Right atrium auricular region (tissue), 2 donors: ENCODE data around the gene CTTNBP2. TPM values are rescaled to one million over a fixed set of nuclear protein-coding genes. Genes with fewer than 3 reads are reported as not detected.

Experiments
- DNase-seq: peaks from one replicate; pipeline ENCODE4 v3.0.0-alpha.2; 2019; ENCODE audit warnings: low spot score
- H3K27ac ChIP-seq, 2 donors: fragments of 200-600 bp; sonication (generic); 1 replicate in 1 of 2; 2 replicates in 1 of 2; pipeline ENCODE4 v1.5.1; 2016 to 2019
- H3K27me3 ChIP-seq, 2 donors: fragments of 200-600 bp; sonication (generic); one replicate each; pipeline versions ENCODE4 v1.5.1 to v1.6.0; 2017 to 2019
- H3K36me3 ChIP-seq: fragments of 200-600 bp; sonication (generic); one replicate; pipeline ENCODE4 v1.5.1; 2016
- H3K4me1 ChIP-seq, 2 donors: fragments of 200-600 bp; sonication (generic); one replicate each; pipeline versions ENCODE4 v1.5.1 to v1.6.0; 2017 to 2019
- H3K4me3 ChIP-seq, 2 donors: fragments of 200-600 bp; sonication (generic); 1 replicate in 1 of 2; 2 replicates in 1 of 2; pipeline ENCODE4 v1.5.1; 2017 to 2019; ENCODE audit warnings: mild to moderate bottlenecking in 1 of 2, moderate library complexity in 1 of 2
- H3K9me3 ChIP-seq, 2 donors: fragments of 200-600 bp; sonication (generic); one replicate each; pipeline ENCODE4 v1.5.1; 2019
- total RNA-seq, 2 donors: library from RNA; depleted of rRNA; stranded (reverse); fragments of >200 nt; gene quantifications; one replicate each; pipeline ENCODE4 v1.1.0, GENCODE V29; 2016
- TF ChIP-seq, protein P1 (sequence below), 2 donors: fragments of 200-600 bp; sonication (generic); IDR thresholded peaks; one replicate each; pipeline ENCODE4 v1.5.1; 2019; ENCODE audit warnings: antibody characterized with exemption in 2 of 2

CTTNBP2 gene
- total RNA-seq, 2 donors from 2014 or later, result 4.4 to 4.6 TPM

DNA sequence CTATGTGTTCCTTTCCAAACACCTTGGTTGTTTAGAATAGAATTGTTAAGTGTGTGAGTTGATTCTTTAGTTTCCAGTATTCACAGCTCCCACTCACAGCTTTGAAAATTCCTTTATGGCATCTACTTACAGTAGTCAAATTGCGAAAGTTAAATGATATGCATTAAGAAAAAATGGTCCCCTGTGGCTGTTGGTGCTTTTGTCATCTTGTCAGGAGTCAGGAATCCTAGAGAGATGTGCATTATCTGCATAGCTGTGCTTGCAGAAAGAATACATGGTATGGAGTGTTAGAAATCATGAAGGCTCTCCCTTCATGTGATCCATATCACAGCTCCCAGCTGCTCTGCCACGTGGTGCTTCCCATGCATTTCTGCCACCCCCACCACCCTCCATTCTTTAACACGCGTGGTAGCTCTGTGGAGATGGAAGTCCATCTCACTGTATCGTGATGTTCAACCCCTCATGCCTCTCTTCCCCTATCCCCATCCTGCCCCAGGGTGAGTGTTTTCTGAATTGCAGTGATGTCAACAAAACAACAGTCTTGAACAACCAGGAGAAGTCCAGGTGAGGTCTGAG lies 29.2 kb upstream of the CTTNBP2 start:
- TF ChIP-seq, protein P1, sequence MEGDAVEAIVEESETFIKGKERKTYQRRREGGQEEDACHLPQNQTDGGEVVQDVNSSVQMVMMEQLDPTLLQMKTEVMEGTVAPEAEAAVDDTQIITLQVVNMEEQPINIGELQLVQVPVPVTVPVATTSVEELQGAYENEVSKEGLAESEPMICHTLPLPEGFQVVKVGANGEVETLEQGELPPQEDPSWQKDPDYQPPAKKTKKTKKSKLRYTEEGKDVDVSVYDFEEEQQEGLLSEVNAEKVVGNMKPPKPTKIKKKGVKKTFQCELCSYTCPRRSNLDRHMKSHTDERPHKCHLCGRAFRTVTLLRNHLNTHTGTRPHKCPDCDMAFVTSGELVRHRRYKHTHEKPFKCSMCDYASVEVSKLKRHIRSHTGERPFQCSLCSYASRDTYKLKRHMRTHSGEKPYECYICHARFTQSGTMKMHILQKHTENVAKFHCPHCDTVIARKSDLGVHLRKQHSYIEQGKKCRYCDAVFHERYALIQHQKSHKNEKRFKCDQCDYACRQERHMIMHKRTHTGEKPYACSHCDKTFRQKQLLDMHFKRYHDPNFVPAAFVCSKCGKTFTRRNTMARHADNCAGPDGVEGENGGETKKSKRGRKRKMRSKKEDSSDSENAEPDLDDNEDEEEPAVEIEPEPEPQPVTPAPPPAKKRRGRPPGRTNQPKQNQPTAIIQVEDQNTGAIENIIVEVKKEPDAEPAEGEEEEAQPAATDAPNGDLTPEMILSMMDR (IDR thresholded peaks at IDR 0.05), result no peak
- Histone ChIP-seq H3K27ac (no peak overlapping the region), H3K27me3 (no peaks in the 10 kb centered on the region), H3K4me3 (no peak overlapping the region), H3K9me3 (no peaks in the 10 kb centered on the region), H3K4me1 (no peaks in the 10 kb centered on the region), H3K36me3 (no peaks in the 10 kb centered on the region)
- no peak for DNase-seq

DNA sequence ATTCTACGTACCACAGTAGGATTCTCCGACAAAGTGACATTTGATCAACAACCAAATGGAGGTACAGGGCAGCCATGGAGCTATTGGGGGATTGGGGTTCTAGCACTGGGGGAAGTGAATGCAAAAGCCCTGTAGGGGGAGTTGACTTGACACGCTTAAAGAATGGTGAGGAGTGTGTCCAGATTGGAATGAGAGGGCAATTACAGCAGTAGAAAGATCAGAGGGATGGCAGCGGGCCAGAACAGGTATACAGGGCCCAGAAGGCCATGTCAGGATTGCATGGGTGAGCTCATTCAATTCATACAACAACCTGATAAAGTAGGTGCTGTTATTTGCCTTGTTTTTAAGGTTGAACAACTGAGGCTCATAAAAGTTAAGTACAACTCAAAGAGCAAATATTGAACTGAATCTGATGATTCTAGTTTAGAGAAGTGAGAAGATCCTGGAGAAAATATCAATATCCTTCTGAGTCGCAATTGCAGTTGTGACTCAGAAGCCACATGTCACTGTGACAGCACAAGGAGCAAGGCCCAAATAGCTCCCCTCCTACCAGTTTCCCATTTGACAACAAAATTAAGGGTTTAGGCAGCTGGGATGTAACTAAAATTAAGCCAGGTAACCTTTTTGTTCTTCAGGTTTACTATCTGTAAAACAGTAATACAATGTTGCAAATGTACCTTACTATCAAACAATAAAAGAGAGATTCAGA lies 28.0 kb upstream of the CTTNBP2 start:
- H3K4me3 ChIP-seq, result no peak overlapping the region
- no peaks in the 10 kb centered on the region for H3K27me3 ChIP-seq

DNA sequence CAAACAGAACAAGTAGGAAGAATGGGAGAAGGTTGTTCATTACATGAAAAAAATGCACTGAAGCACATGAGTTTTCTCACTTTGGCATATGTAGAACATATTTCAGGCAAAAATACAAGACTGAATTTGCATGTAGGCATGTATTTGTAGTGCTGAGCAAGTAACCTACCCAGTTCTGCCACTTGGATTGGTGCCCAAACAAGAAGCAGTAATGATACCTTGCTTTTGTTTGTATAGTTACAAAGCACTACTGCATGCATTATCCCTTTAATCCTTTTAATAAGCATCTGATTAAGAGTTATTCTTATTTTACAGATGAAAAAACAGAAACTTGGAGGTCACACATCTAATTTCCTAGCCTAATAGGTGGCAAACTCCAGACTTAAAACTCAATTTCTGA lies 23.1 kb upstream of the CTTNBP2 start:
- no peaks in the 10 kb centered on the region for H3K9me3 ChIP-seq
- no peak for DNase-seq

More for the DNA sequence above, 28.0 kb upstream of the CTTNBP2 start:
- Histone ChIP-seq H3K9me3 (no peaks in the 10 kb centered on the region), H3K36me3 (no peaks in the 10 kb centered on the region), H3K27ac (no peak overlapping the region), H3K4me1 (no peaks in the 10 kb centered on the region)
- TF ChIP-seq, protein P1 (IDR thresholded peaks at IDR 0.05), result no peak
- DNase-seq, result no peak

DNA sequence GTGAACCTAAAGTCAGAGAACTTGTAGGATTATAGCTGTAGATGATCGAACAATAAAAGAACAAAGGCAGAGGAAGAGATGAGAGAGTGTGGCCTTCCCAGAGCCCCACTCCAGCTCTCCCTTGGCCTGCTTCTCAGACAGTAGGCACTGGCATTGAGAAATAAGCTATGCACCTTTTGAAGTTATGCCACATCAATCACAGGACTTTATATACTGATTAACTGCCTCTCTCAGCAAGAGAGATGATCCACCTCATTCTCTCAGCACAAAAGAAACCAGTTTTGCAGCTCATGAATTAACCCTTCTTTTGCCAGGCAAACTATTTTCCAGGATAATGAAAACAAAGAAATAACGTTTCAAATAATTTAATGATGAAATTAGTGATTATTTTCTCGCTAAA lies 22.0 kb upstream of the CTTNBP2 start:
- Histone ChIP-seq H3K27me3 (no peaks in the 10 kb centered on the region), H3K9me3 (no peaks in the 10 kb centered on the region), H3K36me3 (no peaks in the 10 kb centered on the region), H3K4me3 (no peak overlapping the region), H3K27ac (no peak overlapping the region), H3K4me1 (no peaks in the 10 kb centered on the region)
- TF ChIP-seq, protein P1 (IDR thresholded peaks at IDR 0.05), result no peak
- no peak for DNase-seq

More for the DNA sequence above, 23.1 kb upstream of the CTTNBP2 start:
- no peak overlapping the region for H3K27ac ChIP-seq
- TF ChIP-seq, protein P1 (IDR thresholded peaks at IDR 0.05), result no peak
- H3K27me3 ChIP-seq, result no peaks in the 10 kb centered on the region
- no peaks in the 10 kb centered on the region for H3K36me3 ChIP-seq
- H3K4me1 ChIP-seq, result no peaks in the 10 kb centered on the region
- H3K4me3 ChIP-seq, result no peak overlapping the region

DNA sequence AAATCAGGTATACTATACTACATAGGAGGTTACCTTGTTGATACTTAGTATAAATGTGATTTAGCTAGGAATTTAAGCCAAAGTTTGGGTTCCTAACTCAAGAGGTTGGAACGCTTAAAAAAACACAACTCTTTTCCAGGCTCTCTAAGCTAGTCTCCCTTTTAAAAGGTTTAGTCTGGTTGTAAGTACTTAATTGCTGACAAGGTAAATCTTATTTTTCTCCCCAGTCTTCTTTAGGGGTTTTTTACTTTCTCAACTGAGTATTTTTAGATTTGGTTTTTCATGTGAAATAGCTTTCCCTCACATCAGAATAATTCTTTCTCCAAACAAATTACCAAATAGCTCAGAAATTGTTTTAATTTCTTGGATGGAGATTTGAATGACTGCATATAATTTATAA lies 20.8 kb upstream of the CTTNBP2 start:
- TF ChIP-seq, protein P1 (IDR thresholded peaks at IDR 0.05), result no peak
- H3K4me1 ChIP-seq, result no peaks in the 10 kb centered on the region
- no peaks in the 10 kb centered on the region for H3K36me3 ChIP-seq
- H3K9me3 ChIP-seq, result no peaks in the 10 kb centered on the region
- H3K27me3 ChIP-seq, result no peaks in the 10 kb centered on the region
- no peak overlapping the region for H3K4me3 ChIP-seq
- no peak for DNase-seq
- H3K27ac ChIP-seq, result no peak overlapping the region
